HG02678 (cell line): ENCODE measurements around the gene CLEC5A.
"Not testable (repeated sequence)": the region's sequence is repeated elsewhere in the genome, so short reads cannot be mapped to it uniquely, and the experiment has no call there.

Source experiments
- ATAC-seq: cut with Tn5 transposase; IDR thresholded peaks from one replicate; pipeline ENCODE4 v1.9.1; 2021; ENCODE audit warnings: mild to moderate bottlenecking, moderate library complexity; ENCODE audit not compliant: unreplicated experiment

CLEC5A gene

DNA sequence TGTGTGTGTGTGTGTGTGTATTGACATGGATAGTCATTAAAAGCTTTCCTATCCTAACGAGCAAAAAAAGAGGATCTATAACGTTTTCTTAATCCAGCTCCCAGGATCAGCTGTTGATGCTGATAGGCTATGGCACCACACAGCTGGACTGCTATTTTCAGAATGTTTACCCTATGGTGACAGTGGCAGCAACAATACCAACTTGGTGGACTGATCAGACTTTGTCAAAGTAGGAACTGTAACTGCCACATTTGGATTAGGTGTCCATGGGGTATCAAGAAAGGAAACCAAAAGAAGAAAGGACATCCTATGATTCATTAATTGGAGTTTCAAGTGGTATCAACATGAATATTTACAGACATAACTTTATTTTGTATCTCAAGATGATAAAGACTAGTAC is 2.7 kb upstream of the CLEC5A start:
- no peak for ATAC-seq

DNA sequence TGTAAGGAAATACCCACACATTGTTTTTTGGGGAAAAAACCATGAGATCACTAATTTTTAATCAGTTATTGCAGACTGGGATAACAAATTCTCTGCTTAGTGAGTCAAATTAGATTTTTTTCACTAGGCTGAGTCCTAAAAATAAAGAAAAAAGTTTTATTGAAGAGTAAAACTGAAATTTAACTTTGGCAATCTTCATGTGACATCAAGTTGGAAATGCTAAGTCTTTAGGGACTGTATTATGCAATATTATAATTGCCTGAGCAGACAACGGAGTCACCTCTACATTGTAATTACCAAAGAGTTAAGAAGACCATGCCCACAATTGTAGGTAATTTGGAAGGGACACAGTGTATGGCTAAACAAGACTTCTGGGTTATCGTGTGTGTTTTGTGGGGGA is 2.2 kb upstream of the CLEC5A start:
- ATAC-seq: no peak

- ATAC-seq: no peak
These were observed 1.4 kb downstream of the CLEC5A start for GRCh38 chr7:141945356-141945755.

DNA sequence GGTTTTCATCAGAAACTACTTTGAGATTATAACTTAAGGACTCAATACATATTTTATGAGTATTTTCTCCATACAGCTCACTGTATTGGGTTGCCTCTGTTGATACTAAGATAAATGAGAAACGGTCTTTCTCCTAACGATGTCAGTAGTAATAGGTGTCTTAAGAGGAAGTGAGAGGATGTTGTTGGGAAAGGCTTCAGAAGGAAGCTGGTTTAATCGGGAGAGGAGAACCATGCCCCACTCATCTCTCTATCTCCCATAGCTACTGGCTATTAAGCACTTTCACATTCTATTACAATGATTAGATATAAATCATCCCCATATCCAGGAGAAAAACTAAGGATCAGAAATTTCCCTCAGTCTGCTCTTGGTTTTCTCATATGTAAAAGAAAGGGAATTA is 2.0 kb downstream of the CLEC5A start:
- no peak for ATAC-seq

GRCh38 chr7:141943846-141944245 is 2.9 kb downstream of the CLEC5A start:
- no peak for ATAC-seq

DNA sequence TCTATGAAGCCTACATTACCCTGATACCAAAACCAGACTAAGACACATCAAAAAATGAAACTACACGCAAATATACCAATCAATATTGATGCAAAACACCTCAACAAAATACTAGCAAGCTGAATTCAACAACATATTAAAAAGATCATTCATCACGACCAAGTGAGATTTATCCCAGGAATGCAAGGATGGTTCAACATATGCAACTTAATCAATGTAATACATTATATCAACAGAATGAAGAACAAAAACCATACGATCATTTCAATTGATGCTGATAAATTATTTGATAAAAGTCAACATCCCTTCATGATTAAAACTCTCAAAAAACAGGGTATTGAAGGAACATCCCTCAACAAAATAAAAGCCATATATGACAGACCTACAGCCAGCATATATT is 5.7 kb downstream of the CLEC5A start:
- ATAC-seq: no peak

GRCh38 chr7:141930211-141930610 is 16.6 kb downstream of the CLEC5A start:
- no peak for ATAC-seq

DNA sequence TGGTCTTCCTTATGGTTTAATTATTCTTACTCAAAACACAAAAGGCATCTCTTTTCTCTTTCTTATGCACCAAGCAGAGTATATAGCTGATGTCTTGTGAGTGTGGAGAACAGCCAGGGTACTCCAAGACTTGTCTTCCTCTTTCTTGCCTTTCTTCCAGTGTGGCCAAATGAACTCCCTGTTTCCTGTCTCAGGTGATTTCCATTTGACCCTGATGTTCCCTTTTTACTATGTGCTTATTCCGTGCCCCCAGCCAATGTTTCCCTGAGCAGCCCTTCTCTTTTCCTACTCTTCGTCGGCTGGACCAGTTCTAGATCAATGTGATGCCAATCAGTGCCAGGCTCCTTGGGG is 18.0 kb downstream of the CLEC5A start:
- no peak for ATAC-seq

DNA sequence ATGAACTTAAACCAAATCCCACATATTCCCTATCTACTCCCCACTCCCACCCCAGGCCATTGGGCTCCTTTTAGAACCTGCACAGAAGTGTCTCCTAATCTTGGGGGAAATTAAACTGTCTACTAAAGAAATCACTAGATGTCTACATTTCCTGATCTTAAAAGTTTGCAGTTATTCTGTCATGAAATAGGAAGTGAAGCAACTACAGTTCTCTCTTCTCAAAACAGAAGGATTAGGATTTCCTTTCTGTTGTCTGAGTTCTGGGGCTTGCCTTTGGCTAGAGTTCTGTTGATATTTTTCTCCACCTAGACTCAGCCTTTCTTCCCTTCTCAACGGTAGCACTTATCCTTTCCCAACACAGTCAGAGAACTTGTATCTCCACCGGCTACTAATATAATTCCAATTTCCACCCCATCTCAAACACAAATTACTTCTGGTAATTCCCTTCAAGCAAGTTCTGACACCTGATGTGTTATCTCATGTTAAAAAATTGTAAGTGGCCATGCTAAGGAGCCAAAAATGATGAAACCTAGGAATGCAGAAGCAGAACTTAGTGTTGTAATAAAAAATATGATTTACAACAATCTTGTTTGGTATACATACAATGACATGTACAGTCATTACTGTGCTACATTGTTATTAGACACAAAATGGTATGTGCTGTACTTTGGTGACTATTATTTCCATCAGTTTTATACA is 18.5 kb downstream of the CLEC5A start:
- ATAC-seq: no peak

DNA sequence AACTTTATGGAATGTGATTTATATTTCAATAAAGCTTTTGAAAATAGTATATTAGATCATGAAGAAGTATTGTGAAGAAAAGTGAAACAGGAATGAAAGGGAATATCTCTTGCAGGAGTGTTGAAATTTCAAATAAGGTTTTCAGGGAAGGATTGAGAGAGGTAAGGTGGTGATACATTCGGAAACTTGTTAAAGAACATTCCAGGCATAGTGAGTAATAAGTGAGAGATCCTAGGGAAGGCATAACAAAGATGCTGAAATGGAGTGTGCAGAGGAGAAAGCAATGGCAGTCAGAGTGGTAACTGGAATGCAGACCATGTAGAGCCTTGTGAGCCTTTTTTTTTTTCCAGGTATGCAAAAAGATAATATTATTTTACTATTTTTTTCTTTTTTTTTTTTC is 26.5 kb downstream of the CLEC5A start:
- ATAC-seq: no peak

DNA sequence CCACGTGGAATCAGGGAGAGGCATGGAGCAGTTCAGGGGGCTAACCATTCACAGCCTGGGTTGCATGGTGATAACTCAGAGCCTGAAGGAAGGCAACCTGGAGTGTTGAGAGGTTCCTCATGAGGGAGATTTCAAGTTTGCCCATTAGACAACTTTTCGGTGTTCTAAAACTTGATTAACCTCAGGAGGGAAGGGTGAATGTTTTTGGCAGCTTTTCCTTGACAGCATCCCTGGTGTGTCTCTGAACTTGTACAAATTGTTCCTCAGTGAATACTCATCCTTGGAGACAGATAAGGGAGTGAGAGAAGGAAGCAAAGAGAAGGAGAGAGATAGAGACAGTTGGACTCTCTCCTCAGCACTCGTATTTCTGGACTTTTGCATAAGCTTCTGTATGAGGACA is 30.7 kb downstream of the CLEC5A start, which contains the start of gene OR9A4:
Gene OR9A4, plus strand, starts transcription at position 301 of the 400 bp plus-strand sequence. CDS start 2,477 bp downstream, outside the sequence.
- no peak for ATAC-seq

DNA sequence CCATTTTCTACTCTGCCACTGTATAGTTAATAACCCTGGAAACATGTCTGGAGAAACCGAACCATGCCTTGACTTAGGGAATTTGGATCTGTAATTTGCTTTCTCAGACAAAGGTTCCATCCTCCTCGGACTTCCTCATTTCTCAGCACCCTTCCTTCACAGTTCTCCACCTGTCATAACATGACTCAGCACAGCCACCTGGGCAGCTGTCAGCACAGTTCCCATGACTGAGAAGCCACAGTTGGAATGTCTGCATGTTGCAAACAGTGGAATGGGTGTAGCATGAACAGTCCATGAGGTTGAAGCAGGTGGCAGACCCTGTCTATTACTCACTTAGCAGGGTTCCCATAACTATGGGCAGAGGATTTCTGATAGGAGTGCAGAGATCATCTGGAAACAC is 31.2 kb downstream of the CLEC5A start:
- ATAC-seq: no peak

GRCh38 chr7:141911391-141911790 is 35.4 kb downstream of the CLEC5A start:
- ATAC-seq: no peak

DNA sequence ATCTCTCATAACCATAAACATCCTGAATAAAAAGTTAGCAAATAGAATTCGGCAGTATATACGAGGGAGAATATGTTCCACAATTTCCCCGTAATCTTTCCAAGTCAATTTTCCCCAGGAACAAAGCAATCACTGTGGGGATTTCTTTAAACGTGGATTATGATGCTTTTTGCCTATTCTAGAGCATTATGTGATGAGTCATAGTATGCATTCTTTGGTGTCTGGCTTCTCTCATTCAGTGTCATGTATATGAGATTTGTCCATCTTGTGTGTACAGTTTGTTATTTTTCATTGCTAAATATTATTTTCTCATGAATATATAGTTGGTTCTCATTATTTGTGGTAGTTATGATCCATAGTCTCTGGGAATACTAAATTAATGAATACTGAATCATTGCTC is 40.5 kb downstream of the CLEC5A start:
- ATAC-seq: no peak

- ATAC-seq: not testable (repeated sequence)
These were observed 47.4 kb downstream of the CLEC5A start for GRCh38 chr7:141899366-141899765.

DNA sequence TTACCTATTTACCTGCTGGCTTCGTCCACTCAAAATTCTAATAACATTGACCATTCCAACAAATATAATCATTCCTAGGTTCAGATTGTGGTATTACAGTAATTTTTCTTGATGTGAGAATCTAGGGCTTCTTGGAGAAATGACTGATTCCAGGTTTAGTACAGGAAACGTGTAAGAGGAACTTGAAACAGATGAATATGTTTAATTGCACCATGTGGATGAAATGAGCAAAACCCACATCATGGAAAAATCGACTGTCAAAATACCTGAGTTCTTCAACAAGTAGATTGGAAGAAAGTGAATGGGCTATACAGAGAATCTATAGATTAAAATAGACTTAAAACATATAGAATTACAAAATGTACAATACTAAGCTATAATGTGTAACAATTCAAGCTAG is 55.4 kb downstream of the CLEC5A start:
- no peak for ATAC-seq

- no peak for ATAC-seq
These were observed 57.5 kb downstream of the CLEC5A start for GRCh38 chr7:141889321-141889720.

GRCh38 chr7:141884539-141885225 is 62.1 kb downstream of the CLEC5A start:
- peak; percentile 59 for ATAC-seq

GRCh38 chr7:141880960-141881359 is 65.8 kb downstream of the CLEC5A start:
- ATAC-seq: no peak

- ATAC-seq: no peak
These were observed 69.4 kb downstream of the CLEC5A start for GRCh38 chr7:141877365-141877764.
